GM12801 (cell line): ENCODE data around the gene ERP44.

Experiments
- TF ChIP-seq, protein P1 (sequence below): IDR thresholded peaks from one replicate; pipeline ENCODE4 v1.5.1; 2011; ENCODE audit warnings: control low read depth; ENCODE audit not compliant: insufficient read length; ENCODE audit errors: extremely low read depth

Gene ERP44

DNA sequence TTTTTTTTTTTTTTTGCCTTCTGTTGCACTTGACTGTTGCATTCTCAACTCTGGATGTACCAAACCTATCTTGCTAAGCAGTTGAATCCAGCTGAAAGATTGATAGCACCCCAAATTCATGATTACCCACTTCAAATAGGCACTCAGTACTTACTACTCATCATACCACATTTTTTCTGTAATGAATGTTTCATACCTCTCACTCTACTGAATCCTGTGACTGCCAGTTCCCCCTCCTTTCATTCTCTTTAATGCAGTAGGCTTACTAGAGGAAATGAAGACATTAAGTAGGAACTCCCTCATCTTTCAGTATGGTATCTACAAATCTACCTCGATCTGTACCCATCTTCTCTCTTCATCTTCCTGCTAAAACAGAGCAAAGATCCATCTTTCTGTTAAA, 7.1 kb upstream of the ERP44 start:
- TF ChIP-seq, protein P1, sequence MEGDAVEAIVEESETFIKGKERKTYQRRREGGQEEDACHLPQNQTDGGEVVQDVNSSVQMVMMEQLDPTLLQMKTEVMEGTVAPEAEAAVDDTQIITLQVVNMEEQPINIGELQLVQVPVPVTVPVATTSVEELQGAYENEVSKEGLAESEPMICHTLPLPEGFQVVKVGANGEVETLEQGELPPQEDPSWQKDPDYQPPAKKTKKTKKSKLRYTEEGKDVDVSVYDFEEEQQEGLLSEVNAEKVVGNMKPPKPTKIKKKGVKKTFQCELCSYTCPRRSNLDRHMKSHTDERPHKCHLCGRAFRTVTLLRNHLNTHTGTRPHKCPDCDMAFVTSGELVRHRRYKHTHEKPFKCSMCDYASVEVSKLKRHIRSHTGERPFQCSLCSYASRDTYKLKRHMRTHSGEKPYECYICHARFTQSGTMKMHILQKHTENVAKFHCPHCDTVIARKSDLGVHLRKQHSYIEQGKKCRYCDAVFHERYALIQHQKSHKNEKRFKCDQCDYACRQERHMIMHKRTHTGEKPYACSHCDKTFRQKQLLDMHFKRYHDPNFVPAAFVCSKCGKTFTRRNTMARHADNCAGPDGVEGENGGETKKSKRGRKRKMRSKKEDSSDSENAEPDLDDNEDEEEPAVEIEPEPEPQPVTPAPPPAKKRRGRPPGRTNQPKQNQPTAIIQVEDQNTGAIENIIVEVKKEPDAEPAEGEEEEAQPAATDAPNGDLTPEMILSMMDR, result no peak

DNA sequence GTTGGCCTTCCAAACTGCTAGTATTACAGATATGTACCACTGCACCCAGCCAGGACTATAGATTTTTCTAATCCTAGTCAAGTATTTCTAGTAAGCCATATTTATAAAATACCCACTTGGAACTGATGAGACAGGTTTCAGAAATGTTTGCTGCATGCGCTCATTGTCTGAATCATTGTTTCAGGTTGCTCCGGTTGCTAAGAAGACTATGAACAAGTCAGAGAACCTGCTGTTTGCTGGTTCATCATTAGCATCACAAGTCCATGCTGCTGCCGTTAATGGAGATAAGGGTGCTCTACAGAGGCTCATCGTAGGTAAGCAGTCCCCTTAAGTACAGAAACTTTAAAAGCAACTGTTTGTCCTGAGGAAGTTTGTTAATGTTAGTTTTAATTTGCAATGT, 5.5 kb upstream of the ERP44 start:
- TF ChIP-seq, protein P1, result no peak

DNA sequence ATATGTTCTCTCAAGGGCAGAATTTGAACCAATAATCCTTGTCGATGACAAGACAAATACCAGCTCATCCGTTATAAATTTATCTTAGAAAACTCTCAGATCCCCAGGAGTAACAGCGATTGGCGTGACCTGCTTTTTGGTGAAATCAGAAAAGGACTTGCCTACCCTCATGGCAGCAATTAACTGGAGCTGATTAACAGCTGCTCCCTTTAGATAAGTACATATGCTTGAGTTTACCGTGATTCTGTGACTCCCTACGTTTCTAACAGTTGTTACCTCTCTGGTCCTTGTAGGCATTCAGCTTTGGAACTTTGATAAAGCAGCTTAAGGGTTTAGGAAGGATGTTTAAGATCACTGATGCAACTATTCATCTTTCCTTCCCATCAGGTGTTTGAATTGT, 2.8 kb upstream of the ERP44 start:
- TF ChIP-seq, protein P1, result no peak

DNA sequence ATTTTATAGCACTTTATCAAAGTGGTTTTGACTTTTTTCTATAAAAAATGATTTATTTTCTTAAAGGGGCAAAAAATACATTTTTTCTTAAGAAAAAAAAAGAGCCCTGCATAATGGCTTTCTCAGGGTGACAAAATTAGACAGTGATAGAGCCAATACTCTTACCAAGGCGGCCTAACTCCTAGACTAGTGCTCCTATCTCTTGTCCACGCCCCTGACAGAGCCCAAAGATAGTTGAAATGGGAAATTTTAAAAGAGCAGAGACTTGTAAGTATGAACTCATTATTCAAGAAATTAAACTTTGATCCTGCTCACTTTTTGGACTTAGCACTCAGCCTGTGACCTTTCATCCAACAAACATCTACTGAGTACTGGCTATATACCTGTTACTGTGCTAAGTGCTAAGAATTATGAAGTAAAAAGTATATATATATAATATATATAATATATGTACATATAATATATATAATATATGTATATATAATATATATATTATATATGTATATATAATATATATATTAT, 1.4 kb upstream of the ERP44 start:
- TF ChIP-seq, protein P1, result no peak

DNA sequence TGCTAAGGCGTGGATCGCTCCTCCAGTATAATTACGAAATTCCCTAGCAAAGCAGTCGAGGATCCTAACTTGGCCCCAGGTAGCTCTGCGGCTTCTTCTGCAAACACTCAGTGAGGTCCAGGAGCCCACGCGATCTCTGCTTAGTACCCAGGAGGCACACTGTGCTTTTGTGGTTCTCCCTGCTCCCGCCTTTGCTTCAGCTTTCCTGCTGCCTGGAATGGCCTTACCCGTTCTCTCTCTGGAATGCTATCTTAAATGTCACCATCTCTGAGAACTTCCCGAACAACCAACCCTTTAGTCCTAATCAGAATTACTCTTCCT, 882 bp upstream of the ERP44 start:
- TF ChIP-seq, protein P1, result no peak

DNA sequence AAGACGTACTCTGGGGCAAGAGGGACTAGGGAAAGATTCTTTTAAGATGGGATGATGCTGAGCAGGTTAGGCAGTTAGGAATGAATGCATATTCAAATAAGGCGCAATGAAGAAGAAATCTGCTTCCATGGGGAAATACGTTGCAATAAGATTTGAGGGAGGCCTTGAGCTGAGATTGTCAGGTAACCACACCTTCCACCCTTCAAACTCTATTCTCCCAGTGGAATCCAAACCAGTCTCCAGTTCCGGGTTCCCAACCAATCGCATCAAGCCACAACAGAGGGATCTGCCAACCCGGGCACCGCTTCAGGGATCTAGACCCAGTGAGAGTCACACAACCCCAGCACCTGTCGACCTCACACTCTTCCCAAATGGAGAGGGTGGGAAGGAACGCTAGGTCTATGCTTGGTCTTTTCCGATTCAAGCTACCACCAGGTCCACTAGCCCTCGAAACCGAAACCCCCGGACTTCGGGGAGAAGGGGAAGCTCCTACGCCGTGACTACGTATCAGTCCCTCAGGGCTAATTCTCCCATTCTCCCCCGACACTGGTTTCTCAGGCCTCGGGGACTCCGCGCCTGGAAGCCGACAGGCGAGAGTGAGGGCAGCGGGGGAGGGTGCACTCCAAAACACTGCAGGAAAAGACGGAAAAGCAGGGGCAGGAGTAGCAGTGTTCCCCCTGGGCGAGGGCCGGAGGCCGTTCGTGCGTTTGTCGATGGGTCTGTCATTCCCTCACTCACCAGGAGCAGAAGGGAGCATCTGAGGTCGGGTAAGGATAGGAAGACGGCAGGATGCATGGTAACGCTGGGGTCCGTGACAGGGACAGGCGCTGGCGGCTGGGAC, 534 bp downstream of the ERP44 start:
- TF ChIP-seq, protein P1, result no peak

DNA sequence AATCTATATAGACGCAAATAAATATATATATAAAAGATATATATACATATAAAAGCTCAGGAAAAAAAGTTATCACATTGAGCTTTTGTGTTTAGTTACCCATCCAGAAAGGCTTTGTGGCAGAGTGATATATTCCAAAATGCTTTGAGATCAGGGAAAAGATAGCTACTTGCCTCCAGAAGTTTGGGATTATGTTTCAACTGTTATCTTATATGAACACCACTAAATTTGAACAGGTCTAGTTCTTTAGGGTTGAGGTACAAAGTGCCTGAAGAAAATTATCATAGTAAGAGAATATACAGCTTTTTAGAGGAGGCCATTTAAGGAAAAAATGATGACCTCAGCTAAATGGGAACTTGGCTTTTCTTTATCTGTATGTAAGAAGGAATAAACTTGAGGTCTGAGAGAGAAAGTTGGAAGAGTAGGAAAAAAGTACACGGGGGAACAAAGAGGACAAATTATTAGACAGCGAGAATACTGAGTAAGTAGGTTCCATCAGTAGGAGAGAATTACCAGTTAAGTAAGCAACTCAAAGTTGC, 2.4 kb downstream of the ERP44 start:
- TF ChIP-seq, protein P1, result no peak
